Right atrium auricular region (tissue), 2 donors: Measurements from ENCODE around the gene PDE8B. TPM values are rescaled to one million over a fixed set of nuclear protein-coding genes. Genes with fewer than 3 reads are reported as not detected.

ENCODE experiments used
- DNase-seq: peaks from one replicate; pipeline ENCODE4 v3.0.0-alpha.2; 2019; ENCODE audit warnings: low spot score
- H3K27ac ChIP-seq, 2 donors: fragments of 200-600 bp; sonication (generic); 1 replicate in 1 of 2; 2 replicates in 1 of 2; pipeline ENCODE4 v1.5.1; 2016 to 2019
- H3K27me3 ChIP-seq, 2 donors: fragments of 200-600 bp; sonication (generic); one replicate each; pipeline versions ENCODE4 v1.5.1 to v1.6.0; 2017 to 2019
- H3K36me3 ChIP-seq: fragments of 200-600 bp; sonication (generic); one replicate; pipeline ENCODE4 v1.5.1; 2016
- H3K4me1 ChIP-seq, 2 donors: fragments of 200-600 bp; sonication (generic); one replicate each; pipeline versions ENCODE4 v1.5.1 to v1.6.0; 2017 to 2019
- H3K4me3 ChIP-seq, 2 donors: fragments of 200-600 bp; sonication (generic); 1 replicate in 1 of 2; 2 replicates in 1 of 2; pipeline ENCODE4 v1.5.1; 2017 to 2019; ENCODE audit warnings: mild to moderate bottlenecking in 1 of 2, moderate library complexity in 1 of 2
- H3K9me3 ChIP-seq, 2 donors: fragments of 200-600 bp; sonication (generic); one replicate each; pipeline ENCODE4 v1.5.1; 2019
- CTCF ChIP-seq, 2 donors: fragments of 200-600 bp; sonication (generic); IDR thresholded peaks; one replicate each; pipeline ENCODE4 v1.5.1; 2019; ENCODE audit warnings: antibody characterized with exemption in 2 of 2
- total RNA-seq, 2 donors: library from RNA; depleted of rRNA; stranded (reverse); fragments of >200 nt; gene quantifications; one replicate each; pipeline ENCODE4 v1.1.0, GENCODE V29; 2016

Gene PDE8B
- total RNA-seq: 10 to 100 TPM; 22.2 to 64.5 TPM

- no peaks in the 10 kb centered on the region for H3K9me3 ChIP-seq
- TF ChIP-seq CTCF (IDR thresholded peaks at IDR 0.05): no peak
- no peaks in the 10 kb centered on the region for H3K27me3 ChIP-seq
- DNase-seq: no peak
- H3K36me3 ChIP-seq: no peaks in the 10 kb centered on the region
- peaks cover 0 to 21% of the 10 kb centered on the region in 2 donors for H3K4me1 ChIP-seq
- H3K27ac ChIP-seq: peak within 1 kb of the TSS; percentile 66 to 83
- H3K4me3 ChIP-seq: peak within 1 kb of the TSS; percentile 62 to 69
Measured at GRCh38 chr5:77210091-77210963, at the start of gene PDE8B. PDE8B (plus strand) TSS chr5:77210680; CDS start chr5:77210926, 246 bp downstream.

- no peak for DNase-seq
- Histone ChIP-seq H3K27me3 (no peaks in the 10 kb centered on the region), H3K9me3 (no peaks in the 10 kb centered on the region), H3K4me1 (peaks cover 0 to 26% of the 10 kb centered on the region in 2 donors), H3K36me3 (no peaks in the 10 kb centered on the region), H3K27ac (no peak overlapping the region), H3K4me3 (no peak overlapping the region)
- TF ChIP-seq CTCF (IDR thresholded peaks at IDR 0.05): no peak
Measured at GRCh38 chr5:77163453-77163852, 47.0 kb upstream of the PDE8B start.

- no peaks in the 10 kb centered on the region for H3K9me3 ChIP-seq
- no peak for DNase-seq
- H3K36me3 ChIP-seq: no peaks in the 10 kb centered on the region
- peak overlapping the region; percentile 81 to 93 for H3K27ac ChIP-seq
- no peak overlapping the region for H3K4me3 ChIP-seq
- TF ChIP-seq CTCF (IDR thresholded peaks at IDR 0.05): no peak
- peaks cover 0 to 33% of the 10 kb centered on the region in 2 donors for H3K4me1 ChIP-seq
- no peaks in the 10 kb centered on the region for H3K27me3 ChIP-seq
Measured at GRCh38 chr5:77167063-77167462, 43.4 kb upstream of the PDE8B start.

GRCh38 chr5:77167695-77168121 is 42.8 kb upstream of the PDE8B start:
- H3K4me3 ChIP-seq: no peak overlapping the region
- H3K9me3 ChIP-seq: no peaks in the 10 kb centered on the region
- no peaks in the 10 kb centered on the region for H3K27me3 ChIP-seq
- peaks cover 0 to 33% of the 10 kb centered on the region in 2 donors for H3K4me1 ChIP-seq
- DNase-seq: no peak
- TF ChIP-seq CTCF (IDR thresholded peaks at IDR 0.05): no peak
- H3K27ac ChIP-seq: peak overlapping the region; percentile 81 to 93
- H3K36me3 ChIP-seq: no peaks in the 10 kb centered on the region

GRCh38 chr5:77168161-77168878 is 42.2 kb upstream of the PDE8B start:
- peak overlapping the region; percentile 81 to 93 for H3K27ac ChIP-seq
- no peak overlapping the region for H3K4me3 ChIP-seq
- peaks cover 0 to 35% of the 10 kb centered on the region in 2 donors for H3K4me1 ChIP-seq
- H3K27me3 ChIP-seq: no peaks in the 10 kb centered on the region
- peak; percentile 74 for DNase-seq
- H3K9me3 ChIP-seq: no peaks in the 10 kb centered on the region
- no peaks in the 10 kb centered on the region for H3K36me3 ChIP-seq
- TF ChIP-seq CTCF (IDR thresholded peaks at IDR 0.05): no peak
